ENCODE data around the gene LAMB3.

The LAMB3 gene

GRCh38 chr1:209594440-209594839 lies 57.8 kb downstream of the LAMB3 start:
- DNase-seq, result no peak

GRCh38 chr1:209593747-209594146 lies 58.5 kb downstream of the LAMB3 start:
- no peak for DNase-seq

GRCh38 chr1:209590405-209590804 lies 61.8 kb downstream of the LAMB3 start:
- no peak for DNase-seq

- no peak for DNase-seq
Measured at GRCh38 chr1:209589863-209590262, 62.4 kb downstream of the LAMB3 start.

- DNase-seq, result no peak
Measured at GRCh38 chr1:209589440-209589839, 62.8 kb downstream of the LAMB3 start.

- no peak for DNase-seq
Measured at GRCh38 chr1:209587789-209588188, 64.4 kb downstream of the LAMB3 start.

GRCh38 chr1:209586221-209586740 lies 65.9 kb downstream of the LAMB3 start:
- DNase-seq, result no peak

- peak; percentile 56 for DNase-seq
Measured at GRCh38 chr1:209585672-209586071, 66.6 kb downstream of the LAMB3 start.

GRCh38 chr1:209585197-209585596 lies 67.0 kb downstream of the LAMB3 start:
- DNase-seq, result no peak

- DNase-seq, result no peak
Measured at GRCh38 chr1:209584231-209584672, 68.0 kb downstream of the LAMB3 start.

- peak; percentile 21 for DNase-seq
Measured at GRCh38 chr1:209583408-209583807, 68.8 kb downstream of the LAMB3 start, which contains the start of gene CAMK1G. Gene CAMK1G, plus strand, starts transcription at chr1:209583714. Its CDS starts 11,270 bp downstream, at chr1:209594984.

GRCh38 chr1:209580577-209580976 lies 71.6 kb downstream of the LAMB3 start:
- no peak for DNase-seq

- DNase-seq, result no peak
Measured at GRCh38 chr1:209577346-209577745, 74.9 kb downstream of the LAMB3 start.

- peak; percentile 77 for DNase-seq
Measured at GRCh38 chr1:209576392-209577197, 75.6 kb downstream of the LAMB3 start.

GRCh38 chr1:209570743-209571142 lies 81.5 kb downstream of the LAMB3 start:
- DNase-seq, result no peak

GRCh38 chr1:209569455-209570207 lies 82.6 kb downstream of the LAMB3 start:
- DNase-seq, result peak; percentile 85

GRCh38 chr1:209567698-209568175 lies 84.5 kb downstream of the LAMB3 start:
- no peak for DNase-seq

GRCh38 chr1:209565759-209566678 lies 86.2 kb downstream of the LAMB3 start:
- DNase-seq, result peak; percentile 91
